ENCODE results near the gene NBL1. TPM values are rescaled to one million over a fixed set of nuclear protein-coding genes. Genes with fewer than 3 reads are reported as not detected.

Gene NBL1
- total RNA-seq, 1 donor from 2014 or later: 159 TPM

DNA sequence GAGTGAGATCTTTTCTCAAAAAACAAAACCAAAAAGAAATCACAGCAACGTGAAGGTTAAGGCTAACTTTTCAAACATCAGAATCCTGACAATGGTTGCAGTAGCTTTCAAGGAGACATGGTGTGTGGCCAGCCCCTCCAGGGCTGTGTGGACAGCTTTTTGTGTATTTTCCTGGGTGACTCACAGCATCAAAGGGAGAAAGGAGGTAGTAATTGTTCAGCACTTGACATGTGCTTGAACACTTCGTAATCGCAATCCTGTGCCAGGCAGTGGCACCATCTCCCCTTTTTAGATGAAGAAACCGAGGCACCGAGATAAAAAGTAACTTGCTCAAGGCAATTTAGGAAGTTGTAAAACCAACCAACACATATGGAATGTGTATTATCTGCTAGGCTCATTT is 10.3 kb downstream of the NBL1 start:
- Mint-ChIP-seq H3K4me3 (ENCODE audit: unreplicated experiment) (no peak overlapping the region), H3K27ac (ENCODE audit: unreplicated experiment) (no peak overlapping the region), H3K27me3 (ENCODE audit: low read depth) (no peaks in the 10 kb centered on the region), H3K4me1 (ENCODE audit: low read depth) (peaks cover 41% of the 10 kb centered on the region), H3K9me3 (ENCODE audit: low read depth) (no peaks in the 10 kb centered on the region), H3K36me3 (ENCODE audit: low read depth) (peaks cover 4% of the 10 kb centered on the region)
- TF ChIP-seq, protein P1, sequence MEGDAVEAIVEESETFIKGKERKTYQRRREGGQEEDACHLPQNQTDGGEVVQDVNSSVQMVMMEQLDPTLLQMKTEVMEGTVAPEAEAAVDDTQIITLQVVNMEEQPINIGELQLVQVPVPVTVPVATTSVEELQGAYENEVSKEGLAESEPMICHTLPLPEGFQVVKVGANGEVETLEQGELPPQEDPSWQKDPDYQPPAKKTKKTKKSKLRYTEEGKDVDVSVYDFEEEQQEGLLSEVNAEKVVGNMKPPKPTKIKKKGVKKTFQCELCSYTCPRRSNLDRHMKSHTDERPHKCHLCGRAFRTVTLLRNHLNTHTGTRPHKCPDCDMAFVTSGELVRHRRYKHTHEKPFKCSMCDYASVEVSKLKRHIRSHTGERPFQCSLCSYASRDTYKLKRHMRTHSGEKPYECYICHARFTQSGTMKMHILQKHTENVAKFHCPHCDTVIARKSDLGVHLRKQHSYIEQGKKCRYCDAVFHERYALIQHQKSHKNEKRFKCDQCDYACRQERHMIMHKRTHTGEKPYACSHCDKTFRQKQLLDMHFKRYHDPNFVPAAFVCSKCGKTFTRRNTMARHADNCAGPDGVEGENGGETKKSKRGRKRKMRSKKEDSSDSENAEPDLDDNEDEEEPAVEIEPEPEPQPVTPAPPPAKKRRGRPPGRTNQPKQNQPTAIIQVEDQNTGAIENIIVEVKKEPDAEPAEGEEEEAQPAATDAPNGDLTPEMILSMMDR (IDR thresholded peaks at IDR 0.05): no peak
- no peak for DNase-seq (ENCODE audit: low spot score)

DNA sequence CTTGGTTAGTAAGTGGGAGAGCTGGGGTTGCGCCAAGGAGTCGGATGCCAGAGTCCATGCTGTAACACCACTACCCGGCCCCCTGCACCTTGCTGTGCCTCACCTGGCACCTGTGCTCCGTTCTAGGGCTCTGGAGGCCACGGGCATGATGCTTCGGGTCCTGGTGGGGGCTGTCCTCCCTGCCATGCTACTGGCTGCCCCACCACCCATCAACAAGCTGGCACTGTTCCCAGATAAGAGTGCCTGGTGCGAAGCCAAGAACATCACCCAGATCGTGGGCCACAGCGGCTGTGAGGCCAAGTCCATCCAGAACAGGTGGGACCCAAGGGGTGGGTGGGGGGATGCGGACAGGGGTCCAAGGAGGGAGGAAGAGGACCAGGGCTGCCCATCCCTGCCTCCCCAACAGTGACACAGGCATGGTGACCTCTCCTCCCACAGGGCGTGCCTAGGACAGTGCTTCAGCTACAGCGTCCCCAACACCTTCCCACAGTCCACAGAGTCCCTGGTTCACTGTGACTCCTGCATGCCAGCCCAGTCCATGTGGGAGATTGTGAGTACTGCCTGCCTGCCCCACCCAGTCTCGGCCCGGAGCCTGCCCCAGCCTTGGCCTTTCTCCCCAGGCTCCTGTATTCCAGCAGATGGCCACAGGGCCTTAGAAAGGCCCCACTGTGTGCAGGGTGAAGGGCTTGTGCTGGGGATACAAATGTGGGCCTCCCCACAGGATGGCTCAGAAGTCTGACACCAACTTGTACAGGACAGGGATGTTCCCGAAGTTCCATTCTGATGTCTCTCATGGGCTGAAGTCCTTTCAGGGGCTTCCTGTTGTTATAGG is 11.0 kb downstream of the NBL1 start:
- H3K4me1 Mint-ChIP-seq (ENCODE audit: low read depth): peaks cover 43% of the 10 kb centered on the region
- TF ChIP-seq, protein P1 (IDR thresholded peaks at IDR 0.05): no peak
- peaks cover 4% of the 10 kb centered on the region for H3K36me3 Mint-ChIP-seq (ENCODE audit: low read depth)
- H3K4me3 Mint-ChIP-seq (ENCODE audit: unreplicated experiment): no peak overlapping the region
- DNase-seq (ENCODE audit: low spot score): no peak
- no peaks in the 10 kb centered on the region for H3K9me3 Mint-ChIP-seq (ENCODE audit: low read depth)
- no peak overlapping the region for H3K27ac Mint-ChIP-seq (ENCODE audit: unreplicated experiment)
- H3K27me3 Mint-ChIP-seq (ENCODE audit: low read depth): no peaks in the 10 kb centered on the region

DNA sequence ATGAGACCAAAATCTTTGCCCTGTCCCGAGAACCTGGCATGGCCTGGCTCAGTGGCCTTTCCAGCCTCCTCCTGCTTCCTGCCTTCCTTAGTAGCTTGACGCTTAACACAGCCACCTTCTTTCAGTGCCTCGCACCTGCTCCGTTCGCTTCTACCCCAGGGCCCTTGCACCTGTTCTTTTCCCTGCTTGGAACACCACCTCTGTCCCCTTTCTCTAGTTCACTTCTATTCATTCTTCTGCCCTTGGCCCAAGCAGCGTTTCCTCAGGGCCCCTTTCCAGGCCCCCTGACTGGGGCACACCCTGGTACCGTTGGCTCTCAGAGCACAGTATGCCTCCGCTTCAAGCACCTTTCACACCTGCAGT is 11.6 kb downstream of the NBL1 start:
- Mint-ChIP-seq H3K4me3 (ENCODE audit: unreplicated experiment) (no peak overlapping the region), H3K27ac (ENCODE audit: unreplicated experiment) (no peak overlapping the region), H3K27me3 (ENCODE audit: low read depth) (no peaks in the 10 kb centered on the region), H3K36me3 (ENCODE audit: low read depth) (peaks cover 4% of the 10 kb centered on the region), H3K9me3 (ENCODE audit: low read depth) (no peaks in the 10 kb centered on the region), H3K4me1 (ENCODE audit: low read depth) (peaks cover 37% of the 10 kb centered on the region)
- TF ChIP-seq, protein P1 (IDR thresholded peaks at IDR 0.05): no peak
- DNase-seq (ENCODE audit: low spot score): no peak

DNA sequence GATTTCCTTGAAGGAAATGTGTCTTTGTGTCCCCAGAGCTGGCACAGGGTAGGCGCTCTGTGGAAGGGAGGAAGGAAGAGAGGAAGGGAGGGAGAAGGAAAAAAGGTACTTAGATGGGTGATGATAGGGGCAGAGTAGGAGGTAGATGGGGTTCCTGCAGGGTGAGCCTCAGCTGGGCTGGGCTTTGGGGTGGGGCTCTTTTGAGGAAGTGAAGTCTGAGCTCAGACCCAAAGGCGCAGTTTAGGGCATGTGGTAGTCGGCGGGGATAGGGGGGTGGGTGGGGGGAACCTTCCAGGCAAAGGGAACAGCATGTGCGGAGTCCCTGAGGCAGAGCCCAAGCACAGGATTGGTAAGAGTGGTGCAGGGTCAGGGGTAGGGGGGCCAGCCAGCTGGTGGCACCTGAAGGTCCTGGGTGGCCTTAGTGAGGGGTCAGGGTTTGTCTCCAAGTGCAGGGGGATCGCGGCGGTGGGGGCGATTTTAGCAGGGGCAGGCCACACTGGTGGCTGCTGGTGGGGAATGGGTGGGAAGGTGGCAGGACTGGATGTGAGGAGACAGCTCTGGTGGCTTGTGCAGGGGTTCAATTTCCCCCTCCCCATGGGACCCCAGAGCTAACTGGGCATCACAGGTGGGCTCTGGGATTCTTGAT is 12.1 kb downstream of the NBL1 start:
- peaks cover 31% of the 10 kb centered on the region for H3K4me1 Mint-ChIP-seq (ENCODE audit: low read depth)
- H3K27ac Mint-ChIP-seq (ENCODE audit: unreplicated experiment): no peak overlapping the region

DNA sequence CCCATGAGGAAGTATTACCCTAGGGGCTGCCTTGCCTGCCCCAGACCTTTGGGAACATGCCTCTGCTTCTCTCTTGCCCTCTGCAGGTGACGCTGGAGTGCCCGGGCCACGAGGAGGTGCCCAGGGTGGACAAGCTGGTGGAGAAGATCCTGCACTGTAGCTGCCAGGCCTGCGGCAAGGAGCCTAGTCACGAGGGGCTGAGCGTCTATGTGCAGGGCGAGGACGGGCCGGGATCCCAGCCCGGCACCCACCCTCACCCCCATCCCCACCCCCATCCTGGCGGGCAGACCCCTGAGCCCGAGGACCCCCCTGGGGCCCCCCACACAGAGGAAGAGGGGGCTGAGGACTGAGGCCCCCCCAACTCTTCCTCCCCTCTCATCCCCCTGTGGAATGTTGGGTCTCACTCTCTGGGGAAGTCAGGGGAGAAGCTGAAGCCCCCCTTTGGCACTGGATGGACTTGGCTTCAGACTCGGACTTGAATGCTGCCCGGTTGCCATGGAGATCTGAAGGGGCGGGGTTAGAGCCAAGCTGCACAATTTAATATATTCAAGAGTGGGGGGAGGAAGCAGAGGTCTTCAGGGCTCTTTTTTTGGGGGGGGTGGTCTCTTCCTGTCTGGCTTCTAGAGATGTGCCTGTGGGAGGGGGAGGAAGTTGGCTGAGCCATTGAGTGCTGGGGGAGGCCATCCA is 12.8 kb downstream of the NBL1 start:
- Mint-ChIP-seq H3K27ac (ENCODE audit: unreplicated experiment) (no peak overlapping the region), H3K27me3 (ENCODE audit: low read depth) (peaks cover 2% of the 10 kb centered on the region), H3K4me1 (ENCODE audit: low read depth) (peaks cover 30% of the 10 kb centered on the region), H3K9me3 (ENCODE audit: low read depth) (no peaks in the 10 kb centered on the region), H3K4me3 (ENCODE audit: unreplicated experiment) (no peak overlapping the region), H3K36me3 (ENCODE audit: low read depth) (peaks cover 4% of the 10 kb centered on the region)
- TF ChIP-seq, protein P1 (IDR thresholded peaks at IDR 0.05): no peak
- no peak for DNase-seq (ENCODE audit: low spot score)

More for the DNA sequence above, 12.1 kb downstream of the NBL1 start:
- TF ChIP-seq, protein P1 (IDR thresholded peaks at IDR 0.05): no peak
- H3K27me3 Mint-ChIP-seq (ENCODE audit: low read depth): no peaks in the 10 kb centered on the region
- DNase-seq (ENCODE audit: low spot score): no peak
- H3K36me3 Mint-ChIP-seq (ENCODE audit: low read depth): peaks cover 4% of the 10 kb centered on the region
- no peaks in the 10 kb centered on the region for H3K9me3 Mint-ChIP-seq (ENCODE audit: low read depth)
- no peak overlapping the region for H3K4me3 Mint-ChIP-seq (ENCODE audit: unreplicated experiment)

Data from chondrocyte (in vitro differentiated cells).